ENCODE measurements around the gene LMOD3. TPM values are rescaled to one million over a fixed set of nuclear protein-coding genes. Genes with fewer than 3 reads are reported as not detected.

LMOD3 gene
- total and polyA plus RNA-seq, 8 donors, result 0.17 to 0.33 (median 0.25) TPM

GRCh38 chr3:69082361-69082760, 40.0 kb downstream of the LMOD3 start:
- peak overlapping the region; percentile 96 to 98 for H3K27ac ChIP-seq
- DNase-seq (no peak), ATAC-seq (no peak)
- intact Hi-C loops (cut with DNase I), result no loop called here
- H3K27me3 ChIP-seq, result no peaks in the 10 kb centered on the region
- peaks cover 38 to 76% of the 10 kb centered on the region in 2 donors for H3K4me1 ChIP-seq
- H3K9me3 ChIP-seq, result no peaks in the 10 kb centered on the region
- no peak for TF ChIP-seq CTCF (IDR thresholded peaks at IDR 0.05)
- no peak overlapping the region for H3K4me3 ChIP-seq
- no peaks in the 10 kb centered on the region for H3K36me3 ChIP-seq

GRCh38 chr3:69081583-69082262, 40.7 kb downstream of the LMOD3 start:
- Histone ChIP-seq H3K4me3 (no peak overlapping the region), H3K36me3 (no peaks in the 10 kb centered on the region), H3K4me1 (peaks cover 32 to 74% of the 10 kb centered on the region in 2 donors), H3K27ac (peak overlapping the region; percentile 96 to 98), H3K27me3 (no peaks in the 10 kb centered on the region), H3K9me3 (no peaks in the 10 kb centered on the region)
- intact Hi-C loops (cut with DNase I), result no loop called here
- ATAC-seq (no peak), DNase-seq (no peak)
- no peak for TF ChIP-seq CTCF (IDR thresholded peaks at IDR 0.05)

GRCh38 chr3:69080233-69080920, 42.0 kb downstream of the LMOD3 start, which contains the start of gene UBA3:
Gene UBA3, minus strand, starts transcription at chr3:69080365. Its CDS starts 12 bp downstream, at chr3:69080353.
- peaks cover 31 to 71% of the 10 kb centered on the region in 2 donors for H3K4me1 ChIP-seq
- peak within 1 kb of the TSS; percentile 83 to 85 for H3K4me3 ChIP-seq
- DNase-seq, result peak; percentile 70 to 99 (median 93)
- no peaks in the 10 kb centered on the region for H3K9me3 ChIP-seq
- peak within 1 kb of the TSS; percentile 67 to 90 for H3K27ac ChIP-seq
- intact Hi-C loops (cut with DNase I), result no loop called here
- no peaks in the 10 kb centered on the region for H3K27me3 ChIP-seq
- H3K36me3 ChIP-seq, result no peaks in the 10 kb centered on the region
- ATAC-seq, result peak; percentile 81
- no peak for TF ChIP-seq CTCF (IDR thresholded peaks at IDR 0.05)

- TF ChIP-seq CTCF (IDR thresholded peaks at IDR 0.05), result no peak
- ATAC-seq (peak; percentile 43), DNase-seq (peak in 1 of 4 donors; percentile 83)
- H3K36me3 ChIP-seq, result peaks cover 0 to 3% of the 10 kb centered on the region in 2 donors
- intact Hi-C loops (cut with DNase I), result no loop called here
- H3K27me3 ChIP-seq, result no peaks in the 10 kb centered on the region
- peaks cover 30 to 69% of the 10 kb centered on the region in 2 donors for H3K4me1 ChIP-seq
- H3K4me3 ChIP-seq, result peak overlapping the region; percentile 83 to 85
- H3K27ac ChIP-seq, result peak overlapping the region; percentile 67 to 90
- no peaks in the 10 kb centered on the region for H3K9me3 ChIP-seq
Observed at GRCh38 chr3:69079269-69080159, 42.9 kb downstream of the LMOD3 start.

All from left lung (tissue), 10 donors.